Activated CD8-positive, alpha-beta memory T cell treated with anti-CD3 and anti-CD28 coated beads, Interleukin-2, amount 50 U/mL, for 1 hour (primary cell): ENCODE measurements around the gene ZBTB40.

Experiments
- DNase-seq: peaks from one replicate; pipeline ENCODE4 v3.0.0-alpha.2; 2020; ENCODE audit errors: extremely low read depth

ZBTB40 gene

DNA sequence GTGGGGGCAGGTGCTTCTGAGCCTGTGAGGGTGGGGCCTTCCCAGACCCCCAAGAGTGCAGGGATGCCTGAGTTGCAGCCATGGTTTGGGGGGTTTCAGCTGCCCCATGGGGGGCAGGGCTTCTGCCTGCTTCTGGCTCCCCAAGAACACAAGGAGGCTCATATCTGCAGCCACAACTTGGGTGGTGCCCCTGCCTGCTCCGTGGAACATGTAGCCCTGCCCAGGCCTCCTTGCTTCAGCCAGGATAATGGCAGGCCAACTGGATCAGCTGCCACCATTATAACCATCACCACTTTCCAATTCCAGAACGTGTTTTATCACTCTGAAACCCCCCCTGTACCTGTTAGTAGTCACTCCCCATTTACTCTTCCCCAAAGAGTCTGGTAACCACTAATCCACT, 14.0 kb downstream of the ZBTB40 start:
- no peak for DNase-seq

DNA sequence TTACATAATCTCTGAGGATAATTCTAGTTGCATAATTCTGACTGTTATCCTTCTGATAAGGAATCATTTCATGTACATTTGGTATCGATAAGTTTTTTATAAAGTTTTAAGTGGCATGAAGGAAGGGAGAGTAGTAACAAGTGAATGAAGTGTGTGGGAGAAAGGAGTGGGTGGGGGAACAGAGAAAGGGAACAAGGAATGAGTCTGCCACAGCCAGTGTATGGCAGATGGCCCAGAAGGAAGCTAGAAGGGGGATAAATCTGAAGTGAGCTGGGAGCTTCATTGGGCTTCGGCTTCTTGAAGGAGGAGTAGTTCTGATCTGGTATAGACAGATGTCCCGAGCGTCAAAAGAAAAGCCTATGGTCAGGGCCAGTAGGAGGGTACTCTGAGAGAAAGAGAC, 18.6 kb downstream of the ZBTB40 start:
- DNase-seq = no peak

DNA sequence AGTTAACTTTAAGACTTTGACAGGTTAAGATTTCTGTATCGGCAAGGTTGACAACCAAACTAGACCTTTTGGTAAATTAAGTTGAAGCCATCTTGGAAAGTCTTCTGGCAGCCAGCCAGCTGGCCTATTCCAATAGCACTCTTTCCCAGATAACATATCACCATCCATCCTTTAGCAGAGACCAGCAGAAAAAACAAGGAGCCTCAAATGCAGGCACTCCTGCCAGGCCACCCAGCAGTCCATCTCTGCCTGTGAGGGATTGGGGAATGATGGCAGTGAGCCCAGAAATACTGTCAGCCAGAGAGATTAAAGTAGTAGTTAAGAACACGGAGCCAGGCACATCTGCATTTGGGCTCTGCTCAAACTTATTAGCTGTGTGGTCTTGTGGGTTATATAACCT, 19.4 kb downstream of the ZBTB40 start:
- no peak for DNase-seq

DNA sequence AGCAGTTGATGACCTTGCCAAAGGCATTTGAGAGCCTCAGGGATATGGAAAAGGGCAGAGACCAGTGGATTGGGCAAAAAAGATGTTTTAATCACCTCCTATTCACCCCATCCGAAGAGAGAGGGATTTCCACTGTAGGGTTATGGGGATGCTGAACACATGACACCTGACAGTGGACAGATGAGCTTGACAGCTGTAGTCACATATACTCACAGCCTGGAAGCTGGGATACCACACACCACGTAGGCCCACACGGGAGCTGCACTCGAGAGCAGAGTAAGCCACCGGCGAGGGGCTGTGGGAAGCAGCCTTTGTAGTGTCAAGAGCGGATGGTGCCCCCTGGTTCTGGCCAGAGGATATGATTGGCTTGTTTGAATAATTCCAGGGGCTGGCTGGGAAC, 20.0 kb downstream of the ZBTB40 start:
- no peak for DNase-seq

DNA sequence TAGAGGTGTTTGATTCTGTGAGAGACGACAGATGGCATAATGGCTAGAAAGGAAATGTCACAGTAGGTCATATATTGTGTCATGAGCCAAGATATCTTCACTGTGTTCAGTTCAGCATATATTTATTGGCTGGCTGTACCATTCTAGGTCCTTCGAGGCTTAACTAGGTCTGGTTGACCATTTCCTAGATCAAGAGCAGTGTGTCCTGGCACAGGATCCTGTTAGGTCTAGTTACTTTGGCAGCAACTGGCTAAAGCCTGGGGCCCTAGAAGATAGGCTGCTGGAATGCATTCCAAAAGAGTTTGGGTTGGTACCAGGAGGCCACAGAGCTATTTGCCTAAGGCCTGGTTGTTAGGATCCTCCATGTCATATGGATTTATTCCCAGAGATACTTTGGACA, 20.9 kb downstream of the ZBTB40 start:
- DNase-seq = no peak

DNA sequence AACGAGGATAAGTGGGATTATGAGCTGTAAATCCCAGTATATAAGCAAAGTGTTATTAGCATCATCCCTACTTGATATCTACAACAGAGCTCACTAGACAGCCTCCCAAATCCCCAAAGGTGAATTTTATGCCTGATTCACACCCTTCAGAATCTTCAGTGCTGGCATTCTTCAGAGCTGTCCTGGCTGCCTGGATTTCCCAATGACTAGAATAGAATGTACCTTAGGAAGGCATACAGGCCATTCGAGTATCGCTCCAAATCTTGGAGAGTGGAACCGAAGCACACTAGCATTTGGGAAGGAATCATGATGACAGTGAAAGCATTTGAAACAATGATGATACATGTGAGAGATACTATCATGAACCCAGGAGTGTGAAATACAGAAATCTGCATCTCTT, 22.3 kb downstream of the ZBTB40 start:
- no peak for DNase-seq

DNA sequence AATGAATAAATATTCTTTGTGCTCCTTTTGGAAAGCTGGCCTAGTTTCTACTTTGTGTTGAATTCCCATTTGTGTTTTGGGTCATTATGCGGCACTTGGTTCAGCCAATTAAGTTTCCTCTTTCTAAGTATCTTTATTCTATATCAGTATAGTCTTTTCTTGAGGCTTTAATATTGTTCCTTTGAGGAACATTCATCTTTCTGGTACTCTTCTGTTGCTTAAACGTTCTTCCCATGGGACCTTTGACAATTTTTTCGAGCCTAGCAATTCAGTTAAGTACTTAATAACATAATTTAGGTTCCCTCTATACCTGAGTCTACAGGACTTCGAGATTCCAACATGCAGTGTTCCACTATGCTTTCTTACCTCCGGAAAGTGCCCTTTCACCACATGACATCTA, 24.9 kb downstream of the ZBTB40 start:
- no peak for DNase-seq

DNA sequence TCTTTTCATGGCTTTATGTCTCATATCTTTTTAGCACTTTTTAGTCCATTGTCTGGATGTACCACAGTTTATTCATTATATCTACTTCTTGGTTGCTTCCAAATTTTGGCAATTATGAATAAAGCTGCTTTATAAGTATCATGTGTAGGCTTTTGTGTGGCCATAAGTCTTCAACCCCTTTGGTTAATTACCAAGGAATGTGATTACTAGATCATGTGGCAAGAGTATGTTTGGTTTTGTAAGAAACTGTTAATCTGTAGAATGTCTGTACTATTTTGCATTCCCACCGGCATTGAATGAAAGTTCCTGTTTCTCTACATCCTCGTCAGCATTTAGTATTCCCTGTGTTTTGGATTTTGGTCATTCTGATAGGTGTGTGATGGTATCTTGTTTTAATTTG, 31.5 kb downstream of the ZBTB40 start:
- DNase-seq = no peak

DNA sequence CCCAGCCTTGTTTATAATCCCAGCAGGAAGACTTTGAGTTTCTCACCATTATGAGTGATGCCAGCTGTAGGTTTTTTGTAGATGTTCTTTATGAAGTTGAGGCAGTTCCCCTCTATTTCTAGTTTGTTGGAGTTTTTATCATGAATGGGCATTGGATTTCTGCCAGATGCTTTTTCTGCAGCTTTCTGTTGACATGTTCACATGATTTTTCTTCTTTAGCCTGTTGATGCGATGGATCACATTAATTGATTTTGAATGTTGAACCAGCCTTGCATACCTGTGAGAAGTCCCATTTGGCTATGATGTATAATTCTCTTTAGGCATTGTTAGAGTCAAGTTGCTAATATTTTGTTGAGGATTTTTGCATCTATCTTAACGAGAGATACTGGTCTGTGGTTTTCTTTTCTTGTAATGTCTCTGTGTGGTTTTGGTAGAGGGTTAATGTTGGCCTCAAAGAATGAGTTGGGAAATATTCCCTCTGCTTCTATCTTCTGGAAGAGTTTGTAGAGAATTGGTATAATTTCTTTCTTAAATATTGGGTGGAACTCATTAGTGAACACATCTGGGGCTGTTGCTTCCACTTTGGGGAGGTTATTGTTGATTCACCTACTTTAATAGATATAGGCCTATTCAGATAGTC, 33.2 kb downstream of the ZBTB40 start:
- DNase-seq = no peak

DNA sequence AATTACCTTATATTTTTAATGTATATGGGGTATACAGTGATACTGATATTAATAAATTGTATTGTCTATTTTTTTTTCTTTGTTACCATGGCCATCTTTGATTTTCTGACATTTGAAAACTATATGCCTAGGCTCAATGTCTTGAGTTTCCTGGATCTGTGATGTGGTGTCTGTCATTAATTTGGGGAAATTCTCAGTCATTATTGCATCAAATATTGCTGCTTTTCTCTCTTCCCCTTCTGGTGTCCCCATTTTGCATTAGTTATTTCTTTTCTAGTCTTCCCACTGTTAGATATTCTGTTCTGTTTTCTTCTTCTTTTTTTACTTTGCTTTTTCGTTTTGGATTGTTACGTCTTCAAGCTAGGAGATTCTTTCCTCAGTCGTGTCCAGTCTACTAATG, 33.8 kb downstream of the ZBTB40 start:
- no peak for DNase-seq

DNA sequence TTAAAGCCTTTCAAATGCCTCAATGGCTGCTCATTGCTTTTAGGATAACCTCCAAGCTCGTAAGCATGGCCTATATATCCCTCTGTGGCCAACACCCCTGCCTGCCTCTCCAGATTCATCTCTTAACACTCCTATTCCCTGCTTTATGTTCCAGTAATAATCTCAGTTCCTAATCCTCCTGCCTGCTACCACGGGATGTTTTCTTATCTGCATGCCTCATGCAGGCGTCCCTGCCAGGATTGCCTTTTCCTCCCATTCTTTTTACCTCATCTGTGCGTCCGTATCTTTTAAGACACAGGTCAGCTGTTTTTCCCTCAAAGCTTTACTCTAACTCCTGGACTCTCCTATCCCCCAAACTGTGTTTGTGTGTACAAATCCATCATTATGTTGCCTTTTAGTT, 36.1 kb downstream of the ZBTB40 start:
- DNase-seq = no peak

DNA sequence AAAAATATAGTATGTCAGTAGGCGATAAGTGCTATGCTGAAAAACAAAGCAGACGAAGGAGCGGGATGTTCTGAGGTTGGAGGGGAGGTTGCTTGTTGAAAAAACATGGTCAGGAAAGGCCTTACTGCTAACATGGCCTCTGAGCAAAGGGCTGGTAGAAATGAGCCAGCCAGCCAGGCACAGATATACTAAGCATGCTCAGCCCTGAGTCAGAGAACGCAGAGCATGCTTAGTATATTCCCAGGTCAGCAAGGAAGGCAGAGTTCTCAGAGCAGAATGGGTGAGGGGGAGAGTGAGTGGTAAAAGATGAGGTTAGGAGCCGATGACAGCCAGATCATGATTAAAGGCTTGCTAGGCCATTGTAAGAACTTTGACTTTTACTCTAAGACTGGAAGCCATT, 36.7 kb downstream of the ZBTB40 start:
- DNase-seq = no peak

DNA sequence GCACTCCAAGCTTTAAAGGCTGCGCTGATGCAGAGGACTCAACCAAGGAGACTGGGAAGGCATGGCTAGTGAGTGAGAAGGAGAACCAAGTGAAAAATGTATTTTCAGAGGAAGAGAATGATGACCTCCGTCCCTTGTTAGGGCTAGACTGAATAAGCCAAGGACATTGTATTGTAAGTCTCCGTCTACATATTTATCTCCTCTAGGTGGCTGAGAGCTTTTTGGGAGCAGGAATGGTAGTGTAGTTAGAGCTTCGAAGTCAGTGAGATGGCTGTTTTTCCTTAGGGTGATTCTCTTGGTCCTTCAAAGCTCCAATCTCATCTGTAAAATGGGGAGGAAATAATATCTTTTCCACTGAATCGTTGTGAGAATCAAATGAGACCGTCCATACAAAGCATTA, 37.6 kb downstream of the ZBTB40 start:
- DNase-seq = no peak

DNA sequence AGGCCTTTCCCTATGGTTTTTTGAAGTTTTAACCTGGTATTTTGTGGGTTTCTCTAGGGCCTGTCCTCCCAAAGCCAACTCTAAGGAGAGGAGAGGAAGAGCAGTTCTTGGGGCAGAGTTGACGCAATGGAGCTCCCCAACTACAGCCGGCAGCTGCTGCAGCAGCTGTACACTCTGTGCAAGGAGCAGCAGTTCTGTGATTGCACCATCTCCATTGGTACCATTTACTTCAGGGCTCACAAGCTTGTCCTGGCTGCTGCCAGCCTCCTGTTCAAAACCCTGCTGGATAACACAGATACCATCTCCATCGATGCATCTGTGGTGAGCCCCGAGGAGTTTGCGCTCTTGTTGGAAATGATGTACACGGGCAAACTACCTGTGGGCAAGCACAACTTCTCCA, 38.2 kb downstream of the ZBTB40 start:
- DNase-seq = no peak

DNA sequence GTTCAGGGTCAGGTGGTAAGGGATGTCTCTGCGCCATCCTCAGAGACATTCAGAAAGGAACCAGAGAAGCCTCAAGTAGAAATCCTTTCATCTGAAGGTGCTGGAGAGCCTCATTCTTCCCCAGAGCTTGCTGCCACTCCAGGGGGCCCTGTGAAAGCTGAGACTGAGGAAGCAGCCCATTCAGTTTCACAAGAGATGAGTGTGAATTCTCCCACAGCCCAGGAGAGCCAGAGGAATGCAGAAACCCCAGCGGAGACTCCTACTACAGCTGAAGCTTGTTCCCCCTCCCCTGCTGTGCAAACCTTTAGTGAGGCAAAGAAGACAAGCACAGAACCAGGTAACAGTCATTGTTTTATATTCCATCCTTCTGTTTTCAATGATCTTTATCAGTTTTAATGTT, 38.7 kb downstream of the ZBTB40 start:
- DNase-seq = no peak

DNA sequence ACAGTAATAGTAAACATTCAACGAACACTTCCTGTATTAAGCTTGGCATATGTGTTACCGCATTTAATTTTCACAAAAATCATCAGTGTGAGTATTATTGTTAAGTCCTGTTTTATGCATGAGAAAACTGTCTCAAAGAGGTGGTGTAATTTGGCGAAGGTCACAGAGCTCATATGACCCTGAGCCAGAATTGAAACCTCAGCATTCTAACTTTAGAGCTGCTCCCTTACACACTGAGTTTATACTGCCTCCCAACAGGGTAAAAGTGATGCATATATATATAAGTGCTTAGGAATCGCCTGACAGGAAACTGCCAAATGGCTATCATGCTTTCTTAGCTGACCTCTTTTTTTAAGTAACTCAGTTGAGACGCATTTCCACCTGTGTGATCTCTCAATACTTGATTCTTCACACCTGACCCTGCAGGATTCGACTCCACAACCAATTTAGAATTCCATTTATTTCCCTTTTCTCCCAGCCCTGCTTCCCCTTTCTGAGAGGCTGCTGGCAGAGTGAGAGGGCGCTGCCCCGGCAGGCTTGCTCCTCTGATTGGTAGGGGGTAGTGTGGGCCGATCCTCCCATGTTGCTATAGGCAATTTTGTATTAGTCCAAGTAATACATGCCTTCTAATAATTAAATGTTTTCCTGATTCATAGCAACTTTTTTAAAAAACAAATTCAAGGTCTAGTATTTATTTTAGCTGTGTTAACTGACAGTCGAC, 40.5 kb downstream of the ZBTB40 start:
- no peak for DNase-seq

DNA sequence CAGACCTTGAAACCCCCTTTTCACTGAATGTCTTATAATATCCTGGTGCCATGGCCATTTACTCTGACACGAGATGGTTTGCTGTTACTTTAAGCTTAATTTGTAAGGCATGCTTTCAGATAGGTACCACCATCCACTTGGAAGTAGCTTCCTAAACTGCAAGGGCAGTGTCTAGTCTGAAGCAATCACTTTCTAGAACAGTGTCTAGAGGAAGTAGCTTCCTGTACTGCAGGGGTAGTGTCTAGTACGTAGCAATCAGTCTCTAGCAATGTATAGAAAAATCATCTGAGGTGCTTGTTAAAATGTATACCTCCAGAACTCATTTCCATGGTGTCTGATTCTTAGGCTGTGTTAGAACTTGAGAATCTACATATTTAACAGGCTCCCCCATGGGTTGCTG, 42.5 kb downstream of the ZBTB40 start:
- DNase-seq = no peak

DNA sequence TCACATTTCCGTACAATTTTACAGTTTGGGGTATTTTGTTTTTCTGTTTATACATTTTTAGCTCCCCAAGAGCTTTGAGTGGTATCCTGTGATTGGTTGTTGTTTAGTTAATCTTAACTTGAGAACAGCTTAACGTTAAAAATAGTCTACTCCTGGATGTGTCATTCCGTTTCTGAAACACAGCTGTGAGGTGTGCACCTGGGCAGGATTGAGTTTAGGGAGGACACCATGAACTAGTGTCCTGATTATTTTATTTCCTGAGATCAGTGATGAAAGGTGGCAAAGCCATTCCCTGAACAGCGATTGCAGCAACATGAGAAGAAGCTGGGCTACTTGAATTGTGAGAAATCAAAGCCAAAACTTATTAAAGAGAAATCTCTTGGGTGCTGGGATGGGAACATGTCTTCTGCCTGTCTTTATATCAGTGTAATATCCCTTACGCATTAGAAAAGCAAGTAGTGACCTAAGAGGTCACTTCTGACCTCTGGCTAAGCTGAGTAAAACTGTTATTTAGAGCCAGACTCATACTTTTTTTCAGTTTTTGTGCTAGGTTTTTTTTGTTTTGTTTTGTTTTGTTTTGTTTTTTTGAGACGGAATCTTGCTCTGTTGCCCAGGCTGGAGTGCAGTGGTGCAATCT, 43.4 kb downstream of the ZBTB40 start:
- DNase-seq = no peak

DNA sequence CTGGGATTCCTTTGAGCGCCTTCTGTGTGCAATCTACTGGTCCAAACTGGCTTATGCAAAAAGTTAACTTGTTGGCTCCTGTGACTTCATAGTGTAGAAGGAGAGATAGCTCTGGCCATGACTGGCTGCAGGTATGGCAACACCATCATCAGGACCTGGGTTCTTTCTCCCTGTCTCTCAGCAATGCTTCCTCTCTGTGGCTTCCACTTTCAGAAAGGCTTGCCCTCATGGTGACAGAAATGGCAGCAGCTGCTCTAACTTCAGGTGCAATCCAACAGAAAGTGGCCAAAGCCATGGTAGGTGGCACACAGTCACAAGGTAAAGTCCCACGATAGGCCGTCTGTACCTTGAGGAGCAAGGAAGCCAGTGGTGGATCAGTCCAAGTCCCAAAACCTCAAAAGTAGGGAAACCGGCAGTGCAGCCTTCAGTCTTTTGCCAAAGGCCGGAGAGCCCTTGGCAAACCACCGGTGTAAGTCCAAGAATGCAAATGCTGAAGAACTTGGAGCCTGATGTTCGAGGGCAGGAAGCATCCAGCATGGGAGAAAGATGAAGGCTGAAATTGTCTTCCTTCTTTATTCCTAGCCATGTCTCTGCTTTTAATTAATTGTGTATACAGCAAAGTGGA, 45.0 kb downstream of the ZBTB40 start:
- no peak for DNase-seq

DNA sequence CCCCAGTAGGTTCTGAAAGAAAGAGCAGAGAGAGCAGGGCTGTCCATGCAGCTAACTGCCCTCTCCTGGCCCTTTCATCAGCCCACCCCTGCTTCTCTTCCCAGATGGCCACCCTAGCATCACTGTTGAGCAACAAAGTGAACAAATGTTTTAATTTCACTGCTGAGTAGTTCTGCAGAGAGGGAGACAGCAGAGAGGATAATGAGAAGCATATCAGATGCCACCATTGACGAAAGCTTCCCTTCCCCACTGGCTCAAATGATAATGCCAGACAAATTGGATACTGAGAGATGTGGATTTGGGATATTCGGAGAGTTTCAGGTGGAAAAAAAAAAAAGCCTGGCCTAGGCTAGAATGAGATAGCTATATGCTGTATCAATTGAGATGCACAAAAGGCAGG, 46.8 kb downstream of the ZBTB40 start:
- DNase-seq = no peak

DNA sequence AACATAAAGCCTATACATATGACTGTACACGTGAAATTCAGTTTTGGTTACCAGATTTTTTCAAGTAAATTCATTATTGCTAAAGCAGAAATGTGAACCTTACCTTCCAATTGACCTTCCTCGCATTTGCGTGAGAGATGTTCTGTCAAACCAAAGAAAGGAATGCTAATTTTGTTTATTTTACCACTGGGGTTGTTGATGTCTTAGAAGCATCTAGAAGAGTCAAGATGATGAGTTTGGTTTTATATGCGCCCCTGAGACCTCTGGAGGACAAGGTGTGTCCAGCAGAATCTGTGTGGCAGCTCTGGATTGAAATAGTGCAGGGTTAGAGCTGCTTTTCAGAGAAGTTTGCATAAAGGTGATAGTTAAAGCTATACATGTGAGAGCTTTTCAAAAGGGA, 48.4 kb downstream of the ZBTB40 start:
- no peak for DNase-seq

DNA sequence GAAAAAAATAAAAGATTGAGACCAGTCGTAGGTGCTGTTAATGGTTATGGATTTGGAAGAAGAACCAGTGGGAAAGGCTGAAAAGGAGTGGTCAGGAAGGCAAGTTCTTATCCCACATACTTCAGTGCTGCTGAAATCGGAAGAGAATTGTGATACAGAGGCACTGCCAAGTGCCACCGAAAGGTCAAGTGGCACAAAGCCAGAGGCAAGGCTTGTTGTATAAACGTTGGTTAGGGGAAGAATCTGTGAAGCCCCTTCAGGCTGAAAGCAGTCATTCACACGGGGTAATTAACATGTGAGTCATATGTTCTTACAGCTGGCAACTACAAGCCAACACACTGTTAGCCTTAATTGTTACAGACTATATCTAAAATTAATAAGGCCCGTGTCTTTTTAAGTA, 48.8 kb downstream of the ZBTB40 start:
- DNase-seq = no peak

DNA sequence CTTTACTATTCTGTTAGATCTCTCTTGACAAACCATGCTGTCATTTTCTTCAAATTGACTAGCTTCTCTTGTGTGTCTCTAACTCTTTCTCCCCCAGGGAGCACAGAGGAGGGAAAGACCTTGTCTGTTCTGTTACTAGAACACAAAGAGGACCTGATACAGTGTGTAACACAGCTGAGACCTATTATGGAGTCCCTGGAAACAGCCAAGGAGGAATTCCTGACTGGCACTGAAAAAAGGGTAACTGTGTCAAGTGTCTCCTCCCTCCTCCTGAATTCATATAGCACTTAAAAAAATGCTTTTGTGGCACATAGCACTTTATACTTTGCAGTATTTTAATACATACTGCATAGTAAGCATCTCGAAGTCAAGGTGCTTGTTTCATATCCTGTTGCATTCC, 50.6 kb downstream of the ZBTB40 start:
- no peak for DNase-seq
